GM12878 (cell line): ENCODE data around the gene TRPM3. TPM values are rescaled to one million over a fixed set of nuclear protein-coding genes. Genes with fewer than 3 reads are reported as not detected.

ENCODE experiments used
- ATAC-seq: fragments of 200-7000 bp; cut with Tn5 transposase; 3 replicates; pipeline ENCODE4 v1.9.1; 2020; ENCODE audit warnings: mild to moderate bottlenecking, moderate library complexity
- BruUV-seq: library from RNA; stranded (reverse); fragments of 400-500 nt; replicated peaks from 2 replicates; lab custom pipeline; 2021; lab: Mats Ljungman, UMichigan
- CTCF ChIA-PET: fragments of 300-600 bp; sonication (Branson Sonifier 250); formaldehyde crosslinking; extraction: SDS; loops from one replicate; lab custom pipeline; 2021; ENCODE audit warnings: inconsistent platforms; lab: Yijun Ruan, JAX
- POLR2A ChIA-PET: fragments of 350-600 bp; formaldehyde crosslinking; extraction: SDS; loops from one replicate; lab custom pipeline; 2021; ENCODE audit warnings: inconsistent platforms; lab: Charles Lee
- RAD21 ChIA-PET: fragments of 300-600 bp; sonication (Branson Sonifier 250); formaldehyde crosslinking; loops from one replicate; lab custom pipeline; 2023; ENCODE audit warnings: antibody characterized with exemption; ENCODE audit not compliant: unreplicated experiment; lab: Charles Lee
- SMC1A ChIA-PET: fragments of 300-600 bp; sonication (Branson Sonifier 250); formaldehyde crosslinking; loops from one replicate; lab custom pipeline; 2023; ENCODE audit not compliant: unreplicated experiment, uncharacterized antibody; lab: Charles Lee
- DNase-seq: peaks from one replicate; pipeline ENCODE4 v3.0.0-alpha.2; 2011; ENCODE audit warnings: low read depth, low spot score
- FAIRE-seq: peaks from 3 replicates; lab custom pipeline; 2011; peaks lifted over from hg19 to GRCh38; lab: Jason Lieb, UNC
- H2AFZ ChIP-seq: 2 replicates; pipeline ENCODE4 v1.6.0; 2011; ENCODE audit warnings: low read depth, low read length, control low read depth; ENCODE audit not compliant: control insufficient read depth
- H3K27ac ChIP-seq: 2 replicates; pipeline ENCODE4 v1.5.1; 2011; ENCODE audit warnings: control low read depth; ENCODE audit not compliant: control insufficient read depth, insufficient read depth
- H3K27me3 ChIP-seq, 2 experiments: replicated peaks in 1 of 2; 2 replicates each; pipeline versions ENCODE4 v1.6.0 to v1.6.1; 2011; ENCODE audit warnings: low read length in 1 of 2; ENCODE audit not compliant: control insufficient read depth in 2 of 2, insufficient read depth in 2 of 2
- H3K36me3 ChIP-seq, 2 experiments: 2 replicates each; pipeline ENCODE4 v1.5.1; 2011; ENCODE audit warnings: low read length in 1 of 2; ENCODE audit not compliant: control insufficient read depth in 2 of 2, insufficient read depth in 2 of 2
- H3K4me1 ChIP-seq: 2 replicates; pipeline ENCODE4 v1.6.1; 2011; ENCODE audit warnings: mild to moderate bottlenecking, low read length, moderate library complexity, mixed read lengths; ENCODE audit not compliant: control insufficient read depth, insufficient read depth
- H3K4me2 ChIP-seq: 2 replicates; pipeline ENCODE4 v1.6.0; 2011; ENCODE audit warnings: control low read depth; ENCODE audit not compliant: control insufficient read depth, insufficient read depth
- H3K4me3 ChIP-seq: fragments of 200-600 bp; sonication (generic); 2 replicates; pipeline ENCODE4 v1.5.1; 2016
- H3K79me2 ChIP-seq: 2 replicates; pipeline ENCODE4 v1.6.0; 2011; ENCODE audit warnings: low read length; ENCODE audit not compliant: control insufficient read depth, insufficient read depth
- H3K9ac ChIP-seq: 2 replicates; pipeline ENCODE4 v1.8.0; 2011; ENCODE audit warnings: low read length, control low read depth, mixed read lengths; ENCODE audit not compliant: control insufficient read depth, insufficient read depth
- H3K9me3 ChIP-seq: replicated peaks from 3 replicates; pipeline ENCODE4 v1.5.1; 2011; ENCODE audit warnings: mild to moderate bottlenecking, low read length; ENCODE audit not compliant: control insufficient read depth, insufficient read depth
- H4K20me1 ChIP-seq: 2 replicates; pipeline ENCODE4 v1.6.0; 2011; ENCODE audit not compliant: control insufficient read depth, insufficient read depth
- ATF7 ChIP-seq: fragments of 450-650 bp; IDR thresholded peaks from 2 replicates; pipeline ENCODE4 v1.6.1; 2016; ENCODE audit warnings: low read depth, mild to moderate bottlenecking
- E2F8 ChIP-seq: fragments of 450-650 bp; IDR thresholded peaks from 2 replicates; pipeline ENCODE4 v1.6.1; 2018; ENCODE audit warnings: mild to moderate bottlenecking, low read depth, moderate library complexity; ENCODE audit not compliant: partially characterized antibody
- RAD21 ChIP-seq: IDR thresholded peaks from 2 replicates; pipeline ENCODE4 v1.6.1; 2011; ENCODE audit warnings: mild to moderate bottlenecking, low read depth, low read length, moderate library complexity; ENCODE audit not compliant: insufficient read depth
- SMARCA5 ChIP-seq: fragments of 450-650 bp; IDR thresholded peaks from 2 replicates; pipeline ENCODE4 v1.6.1; 2017; ENCODE audit warnings: mild to moderate bottlenecking
- ZZZ3 ChIP-seq: IDR thresholded peaks from 2 replicates; pipeline ENCODE4 v1.6.1; 2011; ENCODE audit warnings: low read depth; ENCODE audit not compliant: control insufficient read depth, insufficient read length
- WGBS: methylation state at CpG from one replicate; pipeline ENCODE4 v1.1.6; 2016; ENCODE audit warnings: low lambda C conversion rate; ENCODE audit not compliant: insufficient replicate concordance, insufficient coverage; ENCODE audit errors: missing lambda C conversion rate; 5-methylcytosine and 5-hydroxymethylcytosine counted together
- in situ Hi-C: fragments of 300-500 bp; cut with MboI; formaldehyde crosslinking; loops from 9 replicates; pipeline ENCODE4 v1.14.3; 2018; ENCODE audit warnings: mixed read lengths
- intact Hi-C: fragments of 100-400 bp; cut with micrococcal nuclease; formaldehyde crosslinking; loops from one replicate; pipeline ENCODE4 v1.14.2; 2022; ENCODE audit not compliant: unreplicated experiment
- polyA plus RNA-seq, 11 experiments: library from polyadenylated mRNA; depleted of rRNA in 4 of 11; unstranded in 6 of 11; stranded (reverse) in 5 of 11; fragments of >200 nt; fragmentation: Nextera tagmentation in 4 of 11; fragmentation: Illumina TruSeq in 1 of 11; extraction: Ambion mirVana in 4 of 11; extraction: Trizol in 1 of 11; gene quantifications; 1 replicate in 1 of 11; 2 replicates in 10 of 11; pipeline versions ENCODE4 v1.2.1 to v1.2.3, GENCODE V29; 2011 to 2016; ENCODE audit warnings: inconsistent platforms in 2 of 11, missing spikeins in 2 of 11, low read depth in 1 of 11
- total RNA-seq, 4 experiments: library from RNA; depleted of rRNA in 3 of 4; stranded (reverse); fragments of >200 nt in 3 of 4; fragmentation: Illumina TruSeq in 1 of 4; extraction: Trizol in 1 of 4; gene quantifications; 2 replicates each; pipeline versions ENCODE4 v1.2.1 to v1.2.3, GENCODE V29; 2013 to 2021

TRPM3 gene
- total and polyA plus RNA-seq, 10 of the 15 experiments (the other 5 are each of a cell fraction or from before 2014, with no cell fraction given) = not detected

DNA sequence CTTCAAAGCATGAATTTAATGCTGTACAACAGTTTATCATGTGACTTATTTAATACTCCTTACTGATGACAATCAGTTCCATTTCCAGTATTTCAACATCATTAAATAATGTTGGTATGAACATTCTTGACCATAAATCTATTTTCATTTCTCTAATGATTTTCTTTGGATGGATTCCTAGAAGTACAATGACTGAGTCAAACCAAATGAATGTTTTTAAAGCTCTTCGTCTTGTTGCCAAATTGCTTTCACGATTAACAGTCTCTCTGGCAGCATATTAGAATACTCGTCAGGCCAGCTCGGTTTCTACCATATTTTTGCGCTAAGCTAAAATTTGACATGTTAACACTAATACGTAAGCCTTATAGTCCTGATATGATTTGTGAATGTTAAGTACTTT lies 197.0 kb downstream of the TRPM3 start:
- Histone ChIP-seq H4K20me1 (no peaks in the 10 kb centered on the region), H3K4me2 (no peak overlapping the region), H2AFZ (no peak overlapping the region), H3K27me3 (no peaks in the 10 kb centered on the region), H3K9me3 (no peaks in the 10 kb centered on the region), H3K9ac (no peak overlapping the region), H3K36me3 (no peaks in the 10 kb centered on the region), H3K79me2 (no peaks in the 10 kb centered on the region), H3K4me1 (no peaks in the 10 kb centered on the region), H3K4me3 (no peak overlapping the region), H3K27ac (no peak overlapping the region)
- in situ Hi-C loops (no loop called here), intact Hi-C loops (loop anchor here (2.0 to 10.0 kb wide), 2 partner anchors 280 to 324 kb away; no protein-coding TSS in a partner anchor)
- ChIA-PET SMC1A (interaction anchor here (0.6 kb wide), 1 partner anchor 325 kb away, joined by 3 read pairs; no protein-coding TSS in a partner anchor), CTCF (interaction anchor here (0.8 to 1.2 kb wide), 9 partner anchors 9 to 326 kb away, joined by 3 to 6 read pairs (median 4); no protein-coding TSS in a partner anchor), POLR2A (no interaction called here), RAD21 (no interaction called here)
- no peak for ATAC-seq
- FAIRE-seq = no peak
- 55% methylated on average over 6 of the region's 6 CpGs for WGBS
- no TSS peak for BruUV-seq
- no peak for DNase-seq
- TF ChIP-seq ATF7 = no peak
- TF ChIP-seq SMARCA5 = no peak
- TF ChIP-seq ZZZ3 = no peak
- TF ChIP-seq RAD21 = no peak
- TF ChIP-seq E2F8 = no peak
